Renal cortical epithelial cell (primary cell): ENCODE results near the gene CDC20. TPM values are rescaled to one million over a fixed set of nuclear protein-coding genes. Genes with fewer than 3 reads are reported as not detected.

Experiments used
- DNase-seq: peaks from one replicate; pipeline ENCODE4 v3.0.0-alpha.2; 2011; ENCODE audit warnings: low read depth
- total RNA-seq: library from RNA; depleted of rRNA; stranded (reverse); fragments of >200 nt; gene quantifications from 2 replicates; pipeline ENCODE4 v1.2.3, GENCODE V29; 2014

CDC20 gene
- total RNA-seq, 1 donor from 2014 or later = 2.1 TPM

GRCh38 chr1:43329995-43330751 lies 28.6 kb upstream of the CDC20 start:
- peak; percentile 59 for DNase-seq

- DNase-seq = no peak
Measured at GRCh38 chr1:43331688-43332087, 27.1 kb upstream of the CDC20 start.

GRCh38 chr1:43334453-43335205 lies 24.2 kb upstream of the CDC20 start:
- no peak for DNase-seq

- DNase-seq = no peak
Measured at GRCh38 chr1:43337588-43337987, 21.2 kb upstream of the CDC20 start, which contains the start of gene MPL. Gene MPL (plus strand): TSS chr1:43337818. CDS start chr1:43337849, 31 bp downstream.

- DNase-seq = no peak
Measured at GRCh38 chr1:43338001-43338400, 20.8 kb upstream of the CDC20 start.

GRCh38 chr1:43339584-43340232 lies 19.1 kb upstream of the CDC20 start:
- no peak for DNase-seq

- DNase-seq = no peak
Measured at GRCh38 chr1:43340559-43340958, 18.2 kb upstream of the CDC20 start.

GRCh38 chr1:43344267-43344850 lies 14.4 kb upstream of the CDC20 start:
- DNase-seq = no peak

GRCh38 chr1:43345120-43345519 lies 13.7 kb upstream of the CDC20 start:
- no peak for DNase-seq

- no peak for DNase-seq
Measured at GRCh38 chr1:43346636-43347035, 12.1 kb upstream of the CDC20 start.

GRCh38 chr1:43348343-43348808 lies 10.4 kb upstream of the CDC20 start:
- no peak for DNase-seq

- DNase-seq = peak; percentile 69
Measured at GRCh38 chr1:43348809-43349593, 9.8 kb upstream of the CDC20 start.

GRCh38 chr1:43349594-43350306 lies 9.0 kb upstream of the CDC20 start:
- DNase-seq = peak; percentile 79

- no peak for DNase-seq
Measured at GRCh38 chr1:43350976-43351375, 7.8 kb upstream of the CDC20 start.

- no peak for DNase-seq
Measured at GRCh38 chr1:43351421-43352350, 7.1 kb upstream of the CDC20 start.

- DNase-seq = no peak
Measured at GRCh38 chr1:43352351-43352705, 6.5 kb upstream of the CDC20 start.

GRCh38 chr1:43352881-43353280 lies 5.9 kb upstream of the CDC20 start:
- no peak for DNase-seq

GRCh38 chr1:43354471-43354870 lies 4.3 kb upstream of the CDC20 start:
- DNase-seq = no peak

GRCh38 chr1:43354936-43355335 lies 3.8 kb upstream of the CDC20 start:
- DNase-seq = no peak

GRCh38 chr1:43357251-43357650 lies 1.5 kb upstream of the CDC20 start:
- no peak for DNase-seq
